ENCODE measurements around the gene GRB7. TPM values are rescaled to one million over a fixed set of nuclear protein-coding genes. Genes with fewer than 3 reads are reported as not detected.
"Not testable (repeated sequence)": the region's sequence is repeated elsewhere in the genome, so short reads cannot be mapped to it uniquely, and the experiment has no call there.

Gene GRB7
- total RNA-seq, 2 experiments from 2014 or later = 2.0 to 2.1 TPM

DNA sequence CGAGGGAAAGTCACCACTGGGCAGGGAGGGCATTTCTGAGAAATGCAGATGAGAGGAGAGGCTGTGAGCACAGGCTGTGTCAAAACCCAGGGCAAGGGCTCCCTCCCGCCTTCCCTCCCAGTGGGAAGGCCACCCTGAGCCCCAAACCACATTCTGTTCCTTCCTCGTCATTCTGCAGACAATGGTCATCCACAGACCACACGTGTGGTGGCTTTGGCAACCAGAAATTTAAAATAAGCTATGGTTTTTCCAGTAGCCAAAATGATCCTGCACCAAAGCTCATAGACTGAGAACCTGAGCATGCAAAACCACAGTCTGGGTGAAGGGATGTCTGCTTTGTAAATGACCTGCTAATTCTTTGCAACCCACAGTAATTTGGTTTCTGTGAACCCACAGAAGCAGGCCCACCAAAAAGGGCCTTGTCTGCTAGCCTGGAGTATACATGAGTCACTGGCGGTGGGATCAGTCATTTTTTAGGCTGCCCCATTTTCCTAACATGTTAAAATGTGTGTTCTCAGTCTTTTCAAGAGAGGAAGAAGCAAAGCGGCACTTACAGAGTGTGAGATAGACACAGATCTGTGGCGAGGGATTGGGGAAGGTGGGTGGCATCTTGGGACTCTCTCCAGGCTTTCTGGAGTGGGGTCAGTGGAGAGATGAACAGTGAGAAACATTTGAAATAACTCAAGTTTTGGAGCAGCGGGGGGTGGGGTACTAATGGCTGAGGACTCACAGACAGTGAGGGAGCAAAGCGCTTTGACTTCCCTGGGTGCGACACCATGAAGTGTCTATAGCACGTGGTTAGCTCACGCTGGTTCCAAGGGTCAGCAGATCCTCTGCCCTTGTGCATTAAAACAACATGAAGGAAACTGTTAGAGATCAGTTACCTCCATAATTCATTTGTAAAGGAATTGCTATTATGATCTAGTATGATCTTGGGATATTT lies 20.5 kb downstream of the GRB7 start:
- no peak overlapping the region for H3K4me3 Mint-ChIP-seq
- intact Hi-C loops (cut with micrococcal nuclease) = no loop called here

GRCh38 chr17:39759204-39759603 lies 21.5 kb downstream of the GRB7 start:
- CTCF ChIA-PET = interaction anchor here (0.9 kb wide), 1 partner anchor 136 kb away, joined by 3 read pairs; no protein-coding TSS in a partner anchor
- Mint-ChIP-seq H3K27me3 (ENCODE audit: low read depth) (no peaks in the 10 kb centered on the region), H3K4me3 (no peak overlapping the region), H3K27ac (peak overlapping the region; percentile 13), H3K36me3 (ENCODE audit: low read depth) (peaks cover 18% of the 10 kb centered on the region), H3K4me1 (ENCODE audit: low read depth) (peaks cover 71% of the 10 kb centered on the region), H3K9me3 (no peaks in the 10 kb centered on the region)
- intact Hi-C loops (cut with micrococcal nuclease) = no loop called here
- no peak for DNase-seq

More for the DNA sequence above, 20.5 kb downstream of the GRB7 start:
- H3K4me1 Mint-ChIP-seq (ENCODE audit: low read depth) = peaks cover 70% of the 10 kb centered on the region
- CTCF ChIA-PET = no interaction called here
- H3K9me3 Mint-ChIP-seq = no peaks in the 10 kb centered on the region
- H3K36me3 Mint-ChIP-seq (ENCODE audit: low read depth) = peaks cover 18% of the 10 kb centered on the region
- peak; percentile 58 for DNase-seq
- H3K27me3 Mint-ChIP-seq (ENCODE audit: low read depth) = no peaks in the 10 kb centered on the region
- H3K27ac Mint-ChIP-seq = peak overlapping the region; percentile 74

- Mint-ChIP-seq H3K4me1 (ENCODE audit: low read depth) (peaks cover 67% of the 10 kb centered on the region), H3K9me3 (no peaks in the 10 kb centered on the region), H3K4me3 (no peak overlapping the region), H3K36me3 (ENCODE audit: low read depth) (peaks cover 44% of the 10 kb centered on the region), H3K27ac (no peak overlapping the region), H3K27me3 (ENCODE audit: low read depth) (no peaks in the 10 kb centered on the region)
- no peak for DNase-seq
- intact Hi-C loops (cut with micrococcal nuclease) = no loop called here
- CTCF ChIA-PET = interaction anchor here (1.0 kb wide), 1 partner anchor 142 kb away, joined by 3 read pairs; no protein-coding TSS in a partner anchor
These were observed 24.2 kb downstream of the GRB7 start for GRCh38 chr17:39761861-39762496.

GRCh38 chr17:39763051-39763820 lies 25.5 kb downstream of the GRB7 start:
- H3K36me3 Mint-ChIP-seq (ENCODE audit: low read depth) = peaks cover 52% of the 10 kb centered on the region
- peaks cover 65% of the 10 kb centered on the region for H3K4me1 Mint-ChIP-seq (ENCODE audit: low read depth)
- intact Hi-C loops (cut with micrococcal nuclease) = no loop called here
- no peak for DNase-seq
- no peaks in the 10 kb centered on the region for H3K27me3 Mint-ChIP-seq (ENCODE audit: low read depth)
- no peak overlapping the region for H3K4me3 Mint-ChIP-seq
- no peak overlapping the region for H3K27ac Mint-ChIP-seq
- CTCF ChIA-PET = interaction anchor here (1.0 to 1.1 kb wide), 2 partner anchors 140 to 143 kb away, joined by 3 read pairs; no protein-coding TSS in a partner anchor
- H3K9me3 Mint-ChIP-seq = no peaks in the 10 kb centered on the region

DNA sequence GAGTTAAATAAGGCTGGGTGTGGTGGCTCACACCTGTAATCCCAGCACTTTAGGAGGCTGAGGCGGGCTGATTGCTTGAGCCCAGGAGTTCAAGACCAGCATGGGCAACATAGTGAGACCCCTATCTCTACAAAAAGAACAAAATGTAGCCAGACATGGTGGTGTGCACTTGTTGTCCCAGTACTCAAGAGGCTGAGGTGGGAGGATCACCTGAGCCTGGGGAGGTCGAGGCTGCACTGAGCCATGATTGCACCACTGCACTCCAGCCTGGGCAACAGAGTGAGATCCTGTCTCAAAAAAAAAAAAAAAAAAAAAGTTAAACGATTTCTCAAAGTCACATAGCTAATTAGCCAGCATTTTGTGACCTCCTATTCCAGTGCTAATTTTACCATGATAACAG lies 26.4 kb downstream of the GRB7 start:
- intact Hi-C loops (cut with micrococcal nuclease); H3K4me3 Mint-ChIP-seq; H3K27me3 Mint-ChIP-seq (ENCODE audit: low read depth); H3K27ac Mint-ChIP-seq; DNase-seq; H3K9me3 Mint-ChIP-seq: not testable (repeated sequence)
- Mint-ChIP-seq H3K4me1 (ENCODE audit: low read depth) (peaks cover 66% of the 10 kb centered on the region), H3K36me3 (ENCODE audit: low read depth) (peaks cover 50% of the 10 kb centered on the region)
- CTCF ChIA-PET = interaction anchor here (0.6 to 1.1 kb wide), 3 partner anchors 81 to 141 kb away, joined by 3 to 4 read pairs (median 3); no protein-coding TSS in a partner anchor

- Mint-ChIP-seq H3K27me3 (ENCODE audit: low read depth) (no peaks in the 10 kb centered on the region), H3K9me3 (no peaks in the 10 kb centered on the region), H3K27ac (no peak overlapping the region), H3K36me3 (ENCODE audit: low read depth) (peaks cover 50% of the 10 kb centered on the region), H3K4me1 (ENCODE audit: low read depth) (peaks cover 72% of the 10 kb centered on the region), H3K4me3 (no peak overlapping the region)
- DNase-seq = no peak
- intact Hi-C loops (cut with micrococcal nuclease) = no loop called here
- CTCF ChIA-PET = no interaction called here
These were observed 27.4 kb downstream of the GRB7 start for GRCh38 chr17:39765175-39765574.

- peaks cover 75% of the 10 kb centered on the region for H3K4me1 Mint-ChIP-seq (ENCODE audit: low read depth)
- CTCF ChIA-PET = interaction anchor here (1.6 kb wide), 1 partner anchor 9 kb away, joined by 3 read pairs; no protein-coding TSS in a partner anchor
- no peaks in the 10 kb centered on the region for H3K27me3 Mint-ChIP-seq (ENCODE audit: low read depth)
- no peaks in the 10 kb centered on the region for H3K9me3 Mint-ChIP-seq
- DNase-seq = no peak
- H3K27ac Mint-ChIP-seq = no peak overlapping the region
- intact Hi-C loops (cut with micrococcal nuclease) = no loop called here
- H3K4me3 Mint-ChIP-seq = no peak overlapping the region
- H3K36me3 Mint-ChIP-seq (ENCODE audit: low read depth) = peaks cover 48% of the 10 kb centered on the region
These were observed 28.0 kb downstream of the GRB7 start for GRCh38 chr17:39765766-39766165.

- Mint-ChIP-seq H3K4me1 (ENCODE audit: low read depth) (peaks cover 82% of the 10 kb centered on the region), H3K4me3 (no peak overlapping the region), H3K27ac (peak overlapping the region; percentile 60), H3K9me3 (no peaks in the 10 kb centered on the region), H3K27me3 (ENCODE audit: low read depth) (no peaks in the 10 kb centered on the region), H3K36me3 (ENCODE audit: low read depth) (peaks cover 47% of the 10 kb centered on the region)
- CTCF ChIA-PET = interaction anchor here (1.6 kb wide), 1 partner anchor 11 kb away, joined by 3 read pairs; no protein-coding TSS in a partner anchor
- intact Hi-C loops (cut with micrococcal nuclease) = no loop called here
- DNase-seq = no peak
These were observed 29.4 kb downstream of the GRB7 start for GRCh38 chr17:39767147-39767546.

DNA sequence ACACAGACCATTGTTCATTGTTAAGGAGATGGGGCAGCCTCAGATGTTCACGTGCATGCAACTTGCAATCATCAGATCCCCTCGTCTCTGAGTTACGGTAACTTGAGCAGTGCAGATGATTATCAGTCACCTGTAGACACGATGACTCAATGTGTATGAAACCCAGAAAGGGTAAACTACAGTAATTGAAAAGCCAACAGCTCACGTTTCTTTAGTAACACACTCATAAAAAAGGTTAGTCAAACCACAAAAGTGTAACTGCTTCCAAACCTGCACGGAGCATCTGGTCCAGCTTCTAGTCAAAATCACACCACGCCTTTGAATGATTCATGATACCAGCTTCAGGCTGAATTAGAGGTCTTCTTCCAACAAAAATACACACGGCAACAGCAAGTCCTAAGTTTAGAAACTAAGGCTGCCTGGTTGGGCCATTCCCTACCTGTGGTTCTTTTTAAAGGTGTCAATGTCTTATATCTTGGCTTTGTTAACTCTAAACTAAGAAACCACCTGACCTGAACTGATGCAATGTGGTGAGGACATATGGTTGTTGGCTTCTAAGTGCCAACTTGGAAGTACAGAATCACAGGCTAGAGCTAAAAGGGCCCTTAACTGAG lies 32.3 kb downstream of the GRB7 start:
- Mint-ChIP-seq H3K27me3 (ENCODE audit: low read depth) (no peaks in the 10 kb centered on the region), H3K4me1 (ENCODE audit: low read depth) (peaks cover 88% of the 10 kb centered on the region), H3K36me3 (ENCODE audit: low read depth) (peaks cover 44% of the 10 kb centered on the region), H3K4me3 (no peak overlapping the region), H3K27ac (peak overlapping the region; percentile 86), H3K9me3 (no peaks in the 10 kb centered on the region)
- CTCF ChIA-PET = interaction anchor here (0.6 to 1.4 kb wide), 7 partner anchors 10 to 148 kb away, joined by 3 to 7 read pairs (median 4); no protein-coding TSS in a partner anchor
- intact Hi-C loops (cut with micrococcal nuclease) = loop anchor here (1.0 to 10.0 kb wide), 13 partner anchors 8 to 1068 kb away; partner anchors contain the start of genes CDC6, FBXL20, LRRC3C and NR1D1
- DNase-seq = peak; percentile 86

GRCh38 chr17:39772415-39772814 lies 34.7 kb downstream of the GRB7 start:
- peak overlapping the region; percentile 70 for H3K27ac Mint-ChIP-seq
- peaks cover 94% of the 10 kb centered on the region for H3K4me1 Mint-ChIP-seq (ENCODE audit: low read depth)
- intact Hi-C loops (cut with micrococcal nuclease) = loop anchor here (5.0 to 10.0 kb wide), 3 partner anchors 370 to 1070 kb away; partner anchors contain the start of genes CDC6 and FBXL20
- H3K4me3 Mint-ChIP-seq = no peak overlapping the region
- no peaks in the 10 kb centered on the region for H3K27me3 Mint-ChIP-seq (ENCODE audit: low read depth)
- peaks cover 32% of the 10 kb centered on the region for H3K36me3 Mint-ChIP-seq (ENCODE audit: low read depth)
- CTCF ChIA-PET = no interaction called here
- H3K9me3 Mint-ChIP-seq = no peaks in the 10 kb centered on the region
- no peak for DNase-seq
